Activated naive CD4-positive, alpha-beta T cell treated with Interleukin-2 at 50 U/mL for 16 hours (primary cell): Measurements from ENCODE around the gene ATP8A1.
"Not testable (repeated sequence)": the region's sequence is repeated elsewhere in the genome, so short reads cannot be mapped to it uniquely, and the experiment has no call there.

ENCODE experiments used
- DNase-seq: peaks from one replicate; pipeline ENCODE4 v3.0.0-alpha.2; 2020

ATP8A1 gene

DNA sequence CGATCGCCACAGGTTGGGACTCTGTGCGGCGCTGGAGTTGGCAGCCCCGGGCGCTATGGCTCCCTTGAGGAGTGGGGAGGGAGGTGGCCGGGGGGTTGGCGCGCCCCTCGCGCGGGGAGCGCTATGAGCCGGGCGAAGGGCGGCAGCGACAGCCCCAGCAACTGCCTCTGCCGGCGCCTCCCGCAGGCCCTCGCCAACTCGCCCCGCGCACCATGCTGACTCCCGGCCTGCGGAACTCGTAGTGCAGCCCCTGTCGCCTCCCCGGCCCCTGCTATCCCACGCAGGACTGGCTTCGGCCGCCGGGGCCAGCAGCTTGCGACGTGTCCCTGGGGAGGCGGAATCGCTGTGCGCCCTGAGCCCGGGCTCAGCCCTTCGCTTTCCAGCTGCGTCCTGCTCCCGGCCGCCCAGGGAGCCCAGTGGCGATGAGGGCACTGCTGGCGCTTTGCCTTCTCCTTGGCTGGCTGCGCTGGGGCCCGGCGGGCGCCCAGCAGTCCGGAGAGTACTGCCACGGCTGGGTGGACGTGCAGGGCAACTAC is 259.2 kb downstream of the ATP8A1 start:
- DNase-seq = no peak

DNA sequence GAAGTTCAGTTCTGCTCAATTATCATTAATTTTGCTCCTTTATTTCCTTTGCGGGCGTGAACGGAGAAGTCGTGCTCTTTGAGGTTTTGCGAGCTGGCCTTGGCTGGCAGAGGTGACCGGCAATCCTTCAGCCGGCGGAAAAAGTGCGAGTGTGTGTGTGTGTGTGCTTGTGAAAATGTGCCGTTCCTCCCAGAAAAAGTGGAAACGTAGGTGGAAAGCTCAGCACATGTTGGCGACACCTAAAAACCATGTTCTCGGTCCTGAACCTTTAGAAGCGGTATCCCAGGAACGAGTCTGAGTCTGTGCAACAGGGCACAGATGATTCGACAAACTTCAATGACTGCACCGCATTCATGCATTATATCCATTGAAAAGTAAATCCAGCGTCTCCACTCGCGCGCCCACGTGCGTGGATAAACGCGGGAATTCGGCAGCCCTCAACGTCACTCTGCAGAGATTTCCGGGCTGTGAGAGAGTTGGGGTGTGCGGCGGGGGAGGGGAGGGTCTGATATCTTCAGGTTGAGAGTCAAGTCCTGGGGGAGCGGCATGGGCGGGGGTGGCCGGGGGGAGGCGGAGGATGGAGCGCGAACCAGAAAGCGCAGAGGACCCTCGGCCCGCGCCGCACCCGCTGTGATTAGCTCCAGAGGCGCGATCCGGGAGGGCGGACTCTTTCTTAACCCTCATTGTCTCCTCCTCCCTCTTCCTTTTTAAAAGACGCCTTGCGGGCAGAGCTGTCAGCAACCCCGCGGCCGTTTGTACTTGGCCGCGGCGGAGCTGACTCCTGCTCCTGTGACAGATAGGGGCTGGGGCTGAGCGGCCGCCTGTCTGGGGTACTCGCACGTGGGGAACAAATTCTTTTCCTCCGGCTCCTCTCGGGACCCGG is 259.9 kb downstream of the ATP8A1 start, which contains the start of gene SHISA3:
Gene SHISA3, plus strand, starts transcription at position 737 of the 883 bp plus-strand sequence. CDS start 569 bp downstream, outside the sequence.
- DNase-seq = no peak

DNA sequence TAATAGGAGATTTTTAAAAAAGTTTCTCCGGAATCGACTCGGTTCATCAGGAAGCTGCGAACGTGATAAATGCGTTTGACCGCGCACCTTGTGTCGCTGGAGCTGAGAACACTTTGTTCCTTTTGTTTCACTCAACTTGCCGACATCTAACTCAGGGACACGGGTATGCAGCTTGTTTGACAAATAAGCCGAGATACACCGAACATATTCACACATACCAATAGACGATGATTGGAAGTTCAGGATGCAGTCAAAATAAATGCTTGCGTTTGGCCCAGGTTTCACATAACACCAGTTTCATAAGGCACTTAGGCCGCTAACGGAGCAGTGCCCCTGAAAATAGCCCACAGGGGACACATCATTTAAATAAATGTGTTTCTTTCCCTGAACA is 260.5 kb downstream of the ATP8A1 start:
- DNase-seq = no peak

DNA sequence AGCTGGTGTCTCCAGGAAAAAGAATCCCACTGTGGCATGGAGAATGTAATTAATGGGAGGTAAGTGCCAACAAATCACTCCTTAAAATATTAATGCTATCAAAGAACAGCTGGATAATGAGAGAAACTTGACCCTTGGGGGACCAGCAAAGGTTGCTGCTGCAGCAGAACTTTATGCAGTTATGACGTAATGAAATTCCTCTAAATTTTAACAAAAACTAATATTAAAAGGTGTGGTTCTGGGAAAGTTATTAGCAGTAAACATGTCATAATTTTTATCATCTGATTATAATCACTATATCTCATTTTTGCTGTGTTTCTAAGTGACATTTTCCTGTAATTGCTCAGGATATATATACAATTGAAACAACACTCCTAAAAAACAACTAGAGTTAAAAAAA is 261.3 kb downstream of the ATP8A1 start:
- DNase-seq = no peak

DNA sequence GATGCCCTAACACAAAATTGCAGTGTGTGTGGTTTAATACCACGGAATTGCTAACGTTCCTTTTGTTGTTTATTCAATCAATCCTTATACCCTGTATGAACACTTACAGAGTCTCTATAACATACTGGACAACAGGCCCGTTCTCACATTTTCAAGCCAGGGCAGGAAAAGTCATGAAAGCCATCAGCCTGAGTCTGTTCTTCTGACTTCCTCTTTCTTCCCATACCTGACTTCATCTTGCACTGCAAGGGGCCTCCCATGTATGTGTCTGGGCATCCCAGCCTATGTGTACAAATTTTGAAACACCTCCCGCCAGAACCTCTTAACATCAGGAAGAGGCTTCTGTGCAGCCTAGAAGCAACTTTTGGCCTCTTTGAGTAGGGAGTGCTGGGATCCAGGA is 264.5 kb downstream of the ATP8A1 start:
- no peak for DNase-seq

DNA sequence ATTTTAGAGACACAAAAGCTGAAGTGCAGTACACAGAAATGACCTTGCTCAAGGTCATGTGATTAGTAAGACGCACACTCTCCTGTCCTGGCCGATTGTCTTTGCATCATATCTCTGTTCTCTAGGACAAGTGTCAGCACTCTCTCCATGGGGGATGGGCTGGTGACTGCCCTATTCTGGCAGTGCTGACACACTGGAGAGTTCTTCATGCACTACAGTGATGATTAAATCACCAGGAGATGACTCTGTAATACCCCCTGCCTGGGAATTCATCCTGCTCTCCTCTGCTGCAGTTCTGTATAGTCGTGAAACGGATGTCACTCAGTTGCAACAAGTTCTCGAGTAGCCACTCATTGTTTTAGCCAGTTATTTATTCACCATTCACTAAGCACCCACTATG is 264.9 kb downstream of the ATP8A1 start:
- no peak for DNase-seq

DNA sequence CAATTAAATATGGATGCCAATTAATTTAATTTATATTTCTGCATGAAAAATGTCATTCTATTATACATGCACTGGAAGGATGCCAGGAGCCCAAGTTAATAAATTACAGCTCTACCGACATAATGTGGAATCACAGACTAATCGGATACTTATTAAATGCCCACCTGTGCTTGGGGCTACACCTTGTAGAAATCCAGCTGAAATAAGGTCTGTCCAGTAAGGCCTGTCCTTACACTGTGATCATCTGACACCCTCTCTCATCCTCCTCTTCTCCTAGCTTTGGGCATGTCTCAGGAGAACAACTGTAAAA is 265.6 kb downstream of the ATP8A1 start:
- no peak for DNase-seq

DNA sequence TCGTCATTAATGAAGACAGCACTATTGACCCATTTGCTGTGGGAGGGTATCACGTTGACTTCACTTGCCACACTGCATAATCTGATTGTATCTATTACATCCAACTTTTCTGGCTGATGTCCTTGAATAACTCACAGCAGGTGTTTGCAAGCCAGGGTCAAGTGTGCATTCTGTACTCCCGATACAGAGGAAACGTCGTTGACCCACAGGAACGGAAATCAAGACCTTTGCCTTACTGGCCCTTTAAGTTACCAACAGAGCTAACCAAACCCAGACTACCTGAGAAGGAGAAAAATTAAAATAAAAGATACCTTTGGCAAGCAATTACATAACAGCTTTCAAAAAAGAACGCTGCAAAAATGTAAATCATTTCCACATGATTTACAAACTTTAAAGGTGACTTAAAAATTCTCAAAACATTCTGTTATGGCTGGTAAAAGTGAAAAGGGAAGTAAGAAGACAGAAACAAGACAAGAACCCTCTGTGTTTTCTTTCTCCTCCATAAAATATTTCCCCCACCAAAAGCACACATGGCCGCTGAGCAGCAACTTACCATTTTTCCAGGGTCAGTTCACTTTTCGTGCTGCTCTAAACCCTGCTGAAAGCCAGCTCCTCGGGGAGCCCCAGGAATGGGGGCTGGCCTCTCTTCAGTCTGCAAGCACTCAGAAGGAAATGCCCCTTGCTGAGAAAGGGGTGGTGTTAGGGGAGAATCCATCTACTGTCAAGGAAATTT is 266.1 kb downstream of the ATP8A1 start:
- DNase-seq = no peak

DNA sequence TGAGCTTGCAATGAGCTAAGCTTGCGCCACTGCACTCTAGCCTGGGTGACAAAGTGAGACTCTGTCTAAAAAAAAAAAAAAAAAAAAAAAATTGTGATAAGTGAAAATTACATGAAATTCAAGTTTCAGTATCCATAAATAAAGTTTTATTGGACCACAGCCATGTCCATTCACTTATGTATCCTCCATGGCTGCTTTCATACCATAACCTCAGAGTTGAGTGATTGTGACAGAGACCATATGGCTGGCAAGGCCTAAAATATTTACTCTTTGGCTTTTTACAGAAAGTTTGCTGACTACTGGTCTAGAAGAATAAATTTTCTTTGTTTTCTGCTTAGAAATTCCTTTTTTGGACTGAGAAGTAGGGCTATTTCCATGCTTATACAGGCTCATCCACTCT is 271.4 kb downstream of the ATP8A1 start:
- no peak for DNase-seq

DNA sequence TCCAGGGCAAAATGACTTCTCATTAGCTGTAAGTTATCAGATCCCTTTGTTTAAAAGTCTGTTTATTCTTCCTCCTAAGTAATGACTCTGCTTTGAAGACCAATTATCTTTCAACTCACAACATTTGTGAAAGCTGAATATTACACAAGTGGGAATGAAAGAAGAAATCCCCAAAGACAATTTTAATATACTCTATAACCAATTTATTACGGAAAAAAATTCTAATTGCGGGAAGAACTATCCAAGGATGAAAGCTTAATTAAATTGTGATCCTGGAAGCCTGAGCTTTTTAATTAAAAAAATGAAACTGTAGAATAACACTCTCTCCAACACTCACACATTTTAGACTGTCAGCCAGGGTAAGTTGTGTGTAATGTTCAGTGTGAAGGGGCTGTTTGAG is 275.2 kb downstream of the ATP8A1 start:
- no peak for DNase-seq

DNA sequence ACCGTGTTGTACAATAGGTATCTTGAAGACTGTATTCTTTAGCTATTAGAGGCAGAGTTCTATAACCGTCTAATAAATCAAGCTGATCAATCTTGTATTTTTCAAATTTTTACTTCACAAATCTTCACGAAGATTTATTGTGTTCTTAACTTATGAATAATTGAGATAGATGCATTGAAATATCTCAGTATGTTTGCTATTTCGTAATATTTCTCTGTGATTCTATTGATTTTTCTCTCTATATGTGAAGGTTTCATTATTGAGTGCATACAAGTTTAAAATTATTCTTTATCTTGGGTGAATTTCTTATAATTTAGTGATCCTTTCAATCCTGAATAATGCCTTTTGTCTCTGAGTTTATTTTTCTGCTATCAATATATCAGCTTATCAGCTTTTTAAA is 279.4 kb downstream of the ATP8A1 start:
- no peak for DNase-seq

DNA sequence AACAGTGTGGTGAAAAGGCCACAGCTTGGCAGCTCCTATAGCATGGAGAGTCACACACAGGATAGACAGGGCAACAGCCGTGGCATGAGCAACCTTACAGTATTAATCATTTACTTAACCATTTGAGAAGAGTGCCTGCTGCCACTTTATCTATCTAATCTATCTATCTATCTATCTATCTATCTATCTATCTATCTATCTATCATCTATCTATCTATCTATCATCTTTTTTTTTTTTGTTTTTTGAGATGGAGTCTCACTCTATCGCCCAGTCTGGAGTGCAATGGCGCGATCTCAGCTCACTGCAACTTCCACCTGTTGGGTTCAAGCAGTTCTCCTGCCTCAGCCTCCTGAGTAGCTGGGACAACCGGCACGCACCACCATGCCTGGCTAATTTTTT is 284.6 kb downstream of the ATP8A1 start:
- not testable (repeated sequence) for DNase-seq

DNA sequence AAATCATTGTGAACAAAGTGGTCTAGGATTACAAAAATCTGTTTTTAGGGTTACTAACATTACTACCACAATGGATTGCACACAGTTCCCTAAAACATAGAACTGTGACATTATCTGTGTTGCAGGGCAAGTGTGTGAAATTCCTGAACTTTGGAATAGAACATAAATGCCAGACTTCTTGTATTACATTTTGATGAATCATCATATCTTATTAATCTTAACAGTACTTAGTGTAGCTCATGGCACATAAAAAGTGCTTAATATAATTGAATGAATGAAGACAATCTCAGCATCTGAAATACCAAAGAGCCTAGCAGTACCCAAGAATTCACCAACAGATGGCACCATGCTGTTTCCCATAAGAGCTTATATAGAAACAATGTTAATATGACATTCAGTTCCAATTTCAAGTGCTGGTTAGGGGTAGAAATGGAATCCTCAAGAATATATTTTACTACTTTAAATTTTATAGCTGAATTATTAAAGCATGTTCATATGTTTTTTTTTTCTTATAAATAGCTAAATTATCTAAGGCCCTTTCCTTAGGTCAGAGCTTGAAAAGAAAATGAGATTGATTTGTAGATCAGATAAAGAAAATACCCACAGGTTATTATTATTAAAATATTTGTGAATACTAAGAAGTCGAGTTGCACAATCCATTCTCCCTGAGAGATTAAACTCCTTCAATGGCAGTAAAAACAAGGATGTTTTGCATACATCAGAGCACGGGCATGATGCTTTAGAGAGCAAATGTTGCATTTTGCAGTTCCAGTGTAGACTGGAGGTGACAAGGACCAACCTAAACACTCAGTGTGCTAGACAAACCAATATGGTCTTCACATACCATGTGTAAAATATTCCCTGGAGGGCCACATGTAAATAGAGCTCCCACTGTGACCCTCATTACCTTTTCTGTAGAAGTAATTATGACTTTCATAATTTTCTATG is 285.3 kb downstream of the ATP8A1 start:
- no peak for DNase-seq

DNA sequence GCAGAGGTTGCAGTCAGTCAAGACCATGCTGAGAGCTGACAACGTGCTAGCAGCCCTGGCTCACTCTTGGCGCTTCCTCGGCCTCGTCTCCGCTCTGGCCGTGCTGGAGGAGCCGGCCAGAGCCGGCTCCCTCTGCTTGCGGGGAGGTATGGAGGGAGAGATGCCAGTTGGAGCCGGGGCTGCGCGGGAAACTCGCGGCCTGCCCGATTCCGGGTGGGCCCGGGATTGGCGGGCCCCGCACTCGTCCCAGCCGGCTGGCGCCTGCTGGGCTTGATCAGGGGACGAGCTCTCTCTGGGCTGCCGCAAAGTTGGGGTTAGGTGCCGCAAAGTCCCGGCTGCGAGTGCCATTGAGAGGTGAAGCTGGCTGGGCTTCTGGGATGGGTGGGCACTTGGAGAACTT is 287.4 kb downstream of the ATP8A1 start:
- no peak for DNase-seq

DNA sequence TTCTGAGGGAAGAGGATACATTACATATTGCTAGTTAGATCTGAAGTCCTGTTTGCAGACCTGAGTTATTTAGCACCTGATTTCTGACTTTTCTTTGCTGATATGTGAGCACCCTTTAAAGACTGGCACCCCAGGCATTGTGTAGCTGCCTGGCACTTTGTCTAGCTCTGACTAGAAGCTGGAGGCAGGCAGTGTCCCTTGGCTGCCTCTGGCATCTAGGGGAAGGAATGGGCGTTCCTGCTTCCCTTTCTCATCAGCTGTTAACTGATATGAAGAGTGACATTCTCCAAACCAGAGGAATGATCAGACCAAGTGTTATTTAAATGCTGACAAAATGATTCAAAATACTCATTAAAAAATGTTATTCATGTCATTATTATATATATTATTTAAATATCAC is 289.9 kb downstream of the ATP8A1 start:
- no peak for DNase-seq

DNA sequence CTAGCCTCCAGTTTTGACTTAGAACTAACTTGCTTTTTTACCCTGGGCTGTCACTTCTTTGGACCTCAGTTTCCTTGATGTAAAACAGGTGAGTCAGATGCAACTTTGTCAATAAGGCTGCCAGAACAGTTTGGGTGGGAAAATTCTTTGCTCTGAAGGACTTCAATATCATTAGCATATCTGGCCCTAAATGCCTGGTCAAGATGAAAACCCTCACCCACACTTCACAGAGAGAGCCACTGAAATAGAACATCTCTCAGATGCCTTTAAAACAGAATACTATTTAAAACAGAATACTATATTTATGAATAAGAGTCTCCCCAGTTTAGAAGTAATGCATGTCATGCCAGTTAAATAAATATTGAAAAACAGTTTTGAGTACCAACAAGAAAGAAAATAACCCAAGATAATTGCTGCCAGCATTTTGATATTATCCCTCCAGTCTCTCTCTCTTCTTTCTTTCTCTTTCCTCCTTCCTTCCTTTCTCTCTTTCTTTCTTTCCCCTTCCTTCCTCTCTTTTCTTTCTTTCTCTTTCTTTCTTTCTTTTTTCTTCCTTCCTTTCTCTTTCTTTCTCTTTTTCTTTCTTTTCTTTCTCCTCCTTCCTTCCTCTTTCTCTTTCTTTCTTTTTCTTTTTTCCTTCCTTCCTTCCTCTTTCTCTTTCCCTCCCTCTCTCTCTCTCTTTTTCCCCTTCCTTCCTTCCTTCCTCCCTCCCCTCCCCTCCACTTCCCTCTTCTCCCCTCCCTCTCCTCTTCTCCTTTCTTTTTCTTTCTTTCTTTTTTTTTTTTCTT is 292.4 kb downstream of the ATP8A1 start:
- no peak for DNase-seq

DNA sequence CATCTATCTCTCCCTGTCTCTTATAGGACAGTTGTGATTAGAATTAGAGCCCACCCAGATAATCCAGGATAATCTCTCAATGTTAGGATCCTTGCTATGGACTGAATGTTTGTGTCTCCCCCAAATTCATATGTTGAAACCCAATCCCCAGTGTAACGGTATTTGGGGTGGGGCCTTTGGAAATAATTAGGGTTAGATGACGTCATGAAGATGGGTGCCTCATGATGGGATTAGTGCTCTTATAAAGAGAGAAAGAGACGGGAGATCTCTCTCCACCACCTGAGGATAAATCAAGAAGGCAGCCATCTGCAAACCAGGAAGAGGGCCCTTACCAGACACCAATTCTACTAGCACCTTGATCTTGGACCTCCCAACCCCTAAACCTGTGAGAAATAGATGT is 293.3 kb downstream of the ATP8A1 start:
- DNase-seq = no peak

DNA sequence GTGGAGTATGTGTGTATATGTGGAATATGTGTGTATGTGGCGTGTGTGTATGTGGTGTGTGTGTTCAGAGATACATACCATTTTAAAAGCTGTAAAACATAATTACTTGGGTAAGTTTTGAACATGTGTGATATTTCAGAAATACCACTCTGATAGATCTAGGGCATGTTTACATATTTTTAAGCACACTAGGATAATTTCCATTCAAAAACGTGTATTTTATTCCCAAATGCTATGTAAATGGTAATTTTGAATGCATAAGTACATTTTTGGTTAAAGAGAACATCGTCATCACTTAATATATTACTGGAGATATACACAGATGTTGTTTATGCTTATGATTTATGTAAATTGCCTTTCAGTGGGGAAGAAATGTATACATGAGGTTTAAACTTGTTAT is 294.3 kb downstream of the ATP8A1 start:
- DNase-seq = no peak

DNA sequence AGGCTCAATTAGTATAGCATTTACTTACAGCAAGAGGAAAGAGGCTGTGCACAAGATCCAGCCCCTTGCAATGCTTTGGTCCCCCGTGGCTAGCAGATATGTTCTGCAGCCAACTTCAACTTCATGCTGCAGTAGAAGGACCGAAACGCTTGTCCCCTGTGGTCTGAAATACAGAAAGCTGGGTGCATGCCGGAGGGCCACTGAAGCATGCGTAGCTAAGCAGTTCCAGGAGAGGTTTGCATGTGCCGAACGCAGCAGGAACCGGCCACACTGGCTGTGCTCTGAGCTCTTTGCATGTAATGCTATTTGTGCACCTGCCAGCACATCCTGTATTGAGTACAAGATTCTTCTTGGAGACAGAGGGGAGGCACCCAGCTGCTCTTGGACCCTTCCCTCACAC is 295.4 kb downstream of the ATP8A1 start:
- no peak for DNase-seq

DNA sequence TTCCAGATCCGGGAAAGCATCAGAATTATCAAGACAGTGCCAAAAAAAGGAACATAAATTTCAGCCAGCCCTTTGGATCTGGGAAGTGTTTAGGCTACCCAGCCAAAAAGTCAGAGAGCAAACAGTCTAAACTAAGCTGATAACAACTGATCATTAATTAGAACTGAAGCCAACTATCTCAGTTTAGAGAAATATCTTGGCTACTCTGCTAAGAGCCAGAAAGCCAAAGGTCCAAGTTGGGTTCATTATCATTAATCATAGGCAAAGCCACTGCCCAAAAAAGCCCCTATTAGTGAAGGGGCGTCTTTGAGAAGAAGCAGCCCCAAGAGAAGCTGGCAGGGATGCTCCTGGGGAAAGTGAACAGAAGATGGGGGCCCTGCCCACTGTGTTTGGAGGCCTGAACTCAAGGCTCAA is 296.6 kb downstream of the ATP8A1 start:
- no peak for DNase-seq

DNA sequence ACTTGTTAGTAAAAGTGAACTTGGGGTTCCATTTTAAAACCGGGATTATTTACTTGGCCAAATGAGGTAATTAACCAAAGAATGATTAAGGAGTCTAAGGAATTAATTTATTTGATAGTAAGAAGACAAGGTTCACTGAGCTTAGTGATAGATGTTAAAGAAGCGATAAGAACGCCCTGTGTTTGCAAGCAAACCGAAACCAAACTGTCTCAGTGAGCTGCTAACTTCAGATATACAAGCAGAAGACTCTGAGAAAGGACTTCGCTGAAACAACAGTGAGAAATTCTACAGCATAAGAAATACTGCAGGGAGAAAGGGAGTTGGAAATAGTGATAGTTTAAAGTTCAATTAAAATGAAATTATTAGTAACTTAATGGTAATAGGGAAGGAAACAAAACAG is 297.2 kb downstream of the ATP8A1 start:
- DNase-seq = no peak
